22Rv1 (cell line): ENCODE results near the gene SECTM1.

ENCODE experiments used
- H3K27ac ChIP-seq: fragments of 450-650 bp; 2 replicates; pipeline ENCODE4 v1.5.1; 2017
- ZFX ChIP-seq: fragments of 450-650 bp; IDR thresholded peaks from 2 replicates; pipeline ENCODE4 v1.6.1; 2017; ENCODE audit warnings: antibody characterized with exemption, borderline replicate concordance
- TF ChIP-seq, protein P1 (sequence below): fragments of 450-650 bp; IDR thresholded peaks from 2 replicates; pipeline ENCODE4 v1.5.1; 2017; ENCODE audit warnings: mild to moderate bottlenecking

Gene SECTM1

GRCh38 chr17:82371333-82372248, 38.0 kb upstream of the SECTM1 start, which contains the start of gene UTS2R:
Gene UTS2R (plus strand): TSS chr17:82371765. CDS start chr17:82374325, 2,560 bp downstream.
- no peak for TF ChIP-seq ZFX
- TF ChIP-seq, protein P1, sequence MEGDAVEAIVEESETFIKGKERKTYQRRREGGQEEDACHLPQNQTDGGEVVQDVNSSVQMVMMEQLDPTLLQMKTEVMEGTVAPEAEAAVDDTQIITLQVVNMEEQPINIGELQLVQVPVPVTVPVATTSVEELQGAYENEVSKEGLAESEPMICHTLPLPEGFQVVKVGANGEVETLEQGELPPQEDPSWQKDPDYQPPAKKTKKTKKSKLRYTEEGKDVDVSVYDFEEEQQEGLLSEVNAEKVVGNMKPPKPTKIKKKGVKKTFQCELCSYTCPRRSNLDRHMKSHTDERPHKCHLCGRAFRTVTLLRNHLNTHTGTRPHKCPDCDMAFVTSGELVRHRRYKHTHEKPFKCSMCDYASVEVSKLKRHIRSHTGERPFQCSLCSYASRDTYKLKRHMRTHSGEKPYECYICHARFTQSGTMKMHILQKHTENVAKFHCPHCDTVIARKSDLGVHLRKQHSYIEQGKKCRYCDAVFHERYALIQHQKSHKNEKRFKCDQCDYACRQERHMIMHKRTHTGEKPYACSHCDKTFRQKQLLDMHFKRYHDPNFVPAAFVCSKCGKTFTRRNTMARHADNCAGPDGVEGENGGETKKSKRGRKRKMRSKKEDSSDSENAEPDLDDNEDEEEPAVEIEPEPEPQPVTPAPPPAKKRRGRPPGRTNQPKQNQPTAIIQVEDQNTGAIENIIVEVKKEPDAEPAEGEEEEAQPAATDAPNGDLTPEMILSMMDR: no peak
- H3K27ac ChIP-seq: no peak within 1 kb of the TSS

- TF ChIP-seq, protein P1: no peak
- no peak for TF ChIP-seq ZFX
- H3K27ac ChIP-seq: no peak overlapping the region
Observed at GRCh38 chr17:82370471-82371332, 37.1 kb upstream of the SECTM1 start.

DNA sequence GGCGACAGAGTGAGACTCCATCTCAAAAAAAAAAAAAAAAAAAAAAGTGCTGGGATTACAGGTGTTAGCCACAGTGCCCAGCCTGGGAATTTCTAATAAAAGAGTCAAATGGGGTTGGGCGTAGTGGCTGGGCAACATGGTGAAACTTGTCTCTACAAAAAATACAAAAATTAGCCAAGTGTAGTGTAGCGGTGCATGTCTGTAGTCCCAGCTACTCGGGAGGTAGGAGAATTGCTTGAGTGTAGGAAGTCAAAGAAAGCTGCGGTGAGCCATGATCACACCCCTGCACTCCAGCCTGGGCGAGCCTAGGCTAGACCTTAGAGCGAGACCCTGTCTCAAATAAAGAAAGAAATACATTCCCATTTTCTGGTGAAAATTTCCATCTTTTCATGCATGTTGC, 35.6 kb upstream of the SECTM1 start:
- no peak overlapping the region for H3K27ac ChIP-seq
- TF ChIP-seq, protein P1: no peak
- TF ChIP-seq ZFX: no peak

GRCh38 chr17:82367724-82368524, 34.4 kb upstream of the SECTM1 start:
- H3K27ac ChIP-seq: no peak overlapping the region
- TF ChIP-seq, protein P1: no peak
- TF ChIP-seq ZFX: no peak

- TF ChIP-seq ZFX: no peak
- TF ChIP-seq, protein P1: no peak
Observed at GRCh38 chr17:82366749-82367148, 33.2 kb upstream of the SECTM1 start.

GRCh38 chr17:82365606-82366295, 32.2 kb upstream of the SECTM1 start:
- TF ChIP-seq, protein P1: no peak
- no peak for TF ChIP-seq ZFX
- no peak overlapping the region for H3K27ac ChIP-seq

More at GRCh38 chr17:82366749-82367148, 33.2 kb upstream of the SECTM1 start:
- no peak overlapping the region for H3K27ac ChIP-seq
